ENCODE measurements around the gene WIZ.

Gene WIZ

DNA sequence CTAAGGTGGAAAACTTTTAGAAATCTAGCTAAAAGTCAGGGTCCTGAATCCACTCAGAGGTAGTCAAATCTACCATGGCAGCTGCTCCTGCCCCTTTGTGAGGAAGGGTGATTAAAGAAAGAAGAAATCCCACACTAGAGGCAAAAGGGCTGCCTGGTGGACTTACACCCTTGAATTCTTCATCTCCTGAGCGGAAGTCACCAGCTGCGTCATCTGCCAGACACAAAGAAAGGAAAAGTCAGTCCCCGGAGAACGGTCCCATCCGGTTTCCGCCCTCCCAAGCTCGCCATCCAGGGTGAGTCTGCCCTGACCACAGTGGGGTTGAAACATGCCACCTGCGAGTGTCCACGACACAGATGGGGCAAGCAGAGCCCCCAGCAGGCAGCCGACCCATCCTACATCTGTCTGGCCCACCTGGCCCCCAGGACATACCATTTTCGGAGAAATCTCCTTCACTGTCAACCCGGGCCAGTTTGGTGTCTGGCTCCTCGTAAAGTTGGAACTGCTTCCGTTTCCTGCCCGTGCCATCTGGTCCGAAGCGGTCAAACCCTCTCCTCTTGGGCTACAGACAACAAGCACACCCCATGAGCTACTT, 77.9 kb downstream of the WIZ start:
- DNase-seq, result no peak

DNA sequence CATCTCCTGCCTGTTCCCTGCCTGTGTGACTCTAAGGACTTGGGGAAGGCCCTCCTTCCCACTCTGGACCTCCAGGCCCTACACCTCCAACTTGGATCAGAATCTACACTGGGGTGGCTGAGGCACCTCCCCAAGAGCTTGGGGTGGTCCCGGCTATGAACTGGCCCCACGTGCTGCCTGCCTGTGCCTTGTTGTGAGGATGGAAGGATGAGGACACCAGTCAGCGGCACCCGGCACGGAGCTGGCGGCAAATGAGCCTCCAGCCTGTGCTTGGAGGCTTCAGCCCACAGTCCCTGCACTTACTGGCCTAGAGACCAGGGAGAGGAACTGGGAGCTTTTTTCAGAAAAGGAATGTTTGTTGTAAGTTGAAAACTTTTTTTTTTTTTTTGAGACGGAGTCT, 78.6 kb downstream of the WIZ start:
- no peak for DNase-seq
